Nephron progenitor cell (in vitro differentiated cells): ENCODE measurements around the gene PTGER2.

Source experiments
- DNase-seq: peaks from one replicate; pipeline ENCODE4 v3.0.0; 2021
- H3K27ac Mint-ChIP-seq: 2 replicates; pipeline ENCODE4 v1.8.0; 2021; ENCODE audit warnings: mild to moderate bottlenecking, moderate library complexity, mixed read lengths
- H3K27me3 Mint-ChIP-seq: 2 replicates; pipeline ENCODE4 v1.8.0; 2021; ENCODE audit warnings: mild to moderate bottlenecking, low read depth, mixed read lengths; ENCODE audit not compliant: poor library complexity
- H3K36me3 Mint-ChIP-seq: 2 replicates; pipeline ENCODE4 v1.8.0; 2021; ENCODE audit warnings: low read depth, mixed read lengths
- H3K4me1 Mint-ChIP-seq: 2 replicates; pipeline ENCODE4 v1.8.0; 2021; ENCODE audit warnings: mixed read lengths
- H3K4me3 Mint-ChIP-seq: 2 replicates; pipeline ENCODE4 v1.8.0; 2021; ENCODE audit warnings: mild to moderate bottlenecking, moderate library complexity, mixed read lengths
- H3K9me3 Mint-ChIP-seq: 2 replicates; pipeline ENCODE4 v1.8.0; 2021; ENCODE audit warnings: mild to moderate bottlenecking, moderate library complexity, mixed read lengths
- TF ChIP-seq, protein P1 (sequence below): fragments of 200-600 bp; sonication (generic); IDR thresholded peaks from 2 replicates; pipeline ENCODE4 v1.5.0; 2021; ENCODE audit warnings: antibody characterized with exemption

PTGER2 gene

DNA sequence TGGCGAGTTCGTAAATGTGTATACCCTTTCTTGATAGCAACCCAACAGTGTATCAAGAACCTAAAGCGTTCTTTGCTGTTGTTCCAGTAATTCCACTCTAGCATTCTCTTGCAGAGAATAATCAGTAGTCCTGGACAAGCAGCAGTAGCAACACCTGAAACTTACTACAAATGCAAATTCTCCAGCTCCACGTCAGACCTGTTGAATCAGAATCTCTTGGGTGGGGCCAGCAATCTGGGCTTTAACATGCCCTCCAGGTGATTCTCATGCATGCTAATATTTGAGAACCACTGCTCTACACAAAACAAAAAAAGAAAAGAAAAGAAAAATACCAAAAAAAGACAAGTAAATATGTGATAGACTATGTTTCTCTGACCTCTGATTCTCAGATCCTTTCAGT lies 36.6 kb upstream of the PTGER2 start:
- Mint-ChIP-seq H3K9me3 (no peaks in the 10 kb centered on the region), H3K4me3 (no peak overlapping the region), H3K27me3 (peaks cover 17% of the 10 kb centered on the region), H3K4me1 (no peaks in the 10 kb centered on the region), H3K27ac (no peak overlapping the region), H3K36me3 (no peaks in the 10 kb centered on the region)
- TF ChIP-seq, protein P1, sequence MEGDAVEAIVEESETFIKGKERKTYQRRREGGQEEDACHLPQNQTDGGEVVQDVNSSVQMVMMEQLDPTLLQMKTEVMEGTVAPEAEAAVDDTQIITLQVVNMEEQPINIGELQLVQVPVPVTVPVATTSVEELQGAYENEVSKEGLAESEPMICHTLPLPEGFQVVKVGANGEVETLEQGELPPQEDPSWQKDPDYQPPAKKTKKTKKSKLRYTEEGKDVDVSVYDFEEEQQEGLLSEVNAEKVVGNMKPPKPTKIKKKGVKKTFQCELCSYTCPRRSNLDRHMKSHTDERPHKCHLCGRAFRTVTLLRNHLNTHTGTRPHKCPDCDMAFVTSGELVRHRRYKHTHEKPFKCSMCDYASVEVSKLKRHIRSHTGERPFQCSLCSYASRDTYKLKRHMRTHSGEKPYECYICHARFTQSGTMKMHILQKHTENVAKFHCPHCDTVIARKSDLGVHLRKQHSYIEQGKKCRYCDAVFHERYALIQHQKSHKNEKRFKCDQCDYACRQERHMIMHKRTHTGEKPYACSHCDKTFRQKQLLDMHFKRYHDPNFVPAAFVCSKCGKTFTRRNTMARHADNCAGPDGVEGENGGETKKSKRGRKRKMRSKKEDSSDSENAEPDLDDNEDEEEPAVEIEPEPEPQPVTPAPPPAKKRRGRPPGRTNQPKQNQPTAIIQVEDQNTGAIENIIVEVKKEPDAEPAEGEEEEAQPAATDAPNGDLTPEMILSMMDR, result no peak
- DNase-seq, result no peak

DNA sequence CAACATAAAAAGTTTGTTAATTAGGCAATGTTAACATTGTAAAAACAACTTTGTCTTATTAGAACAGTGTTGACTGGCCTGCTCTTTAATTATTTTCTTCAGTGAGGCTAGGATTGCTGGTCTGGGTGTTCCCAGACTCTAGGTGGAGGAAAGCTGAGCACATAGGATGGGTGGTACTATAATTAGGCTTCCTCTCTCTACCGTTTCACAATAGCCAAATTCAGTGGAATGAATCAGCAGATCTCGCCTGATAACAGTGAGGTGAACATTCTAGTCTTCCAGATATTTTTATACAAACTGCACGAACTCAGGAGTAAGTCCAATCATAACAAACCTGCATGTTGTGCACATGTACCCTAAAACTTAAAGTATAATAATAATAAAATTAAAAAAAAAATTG lies 34.7 kb upstream of the PTGER2 start:
- no peaks in the 10 kb centered on the region for H3K9me3 Mint-ChIP-seq
- no peaks in the 10 kb centered on the region for H3K36me3 Mint-ChIP-seq
- no peaks in the 10 kb centered on the region for H3K4me1 Mint-ChIP-seq
- H3K27ac Mint-ChIP-seq, result no peak overlapping the region
- TF ChIP-seq, protein P1, result no peak
- H3K27me3 Mint-ChIP-seq, result peaks cover 12% of the 10 kb centered on the region
- H3K4me3 Mint-ChIP-seq, result no peak overlapping the region
- no peak for DNase-seq

DNA sequence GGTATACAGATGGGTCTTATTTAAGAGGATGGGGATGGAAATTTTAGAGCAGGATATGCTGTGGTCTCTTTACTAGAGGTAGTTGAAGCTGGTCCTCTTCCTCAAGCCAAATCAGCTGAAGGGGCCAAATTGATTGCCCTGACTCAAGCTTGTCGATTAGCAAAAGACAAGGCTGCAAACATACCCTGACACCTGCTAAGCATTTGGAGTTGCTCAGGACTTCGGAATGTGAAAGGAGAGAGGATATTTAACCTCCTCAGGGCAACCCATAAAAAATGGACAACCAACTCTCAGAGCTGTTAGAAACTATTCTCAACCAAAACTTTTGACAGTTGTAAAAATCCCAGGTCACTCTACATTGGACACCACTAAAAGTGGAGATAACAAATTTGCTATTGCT lies 31.0 kb upstream of the PTGER2 start:
- no peaks in the 10 kb centered on the region for H3K4me1 Mint-ChIP-seq
- no peak for DNase-seq
- H3K9me3 Mint-ChIP-seq, result no peaks in the 10 kb centered on the region
- TF ChIP-seq, protein P1, result no peak
- no peaks in the 10 kb centered on the region for H3K36me3 Mint-ChIP-seq
- H3K4me3 Mint-ChIP-seq, result no peak overlapping the region
- no peak overlapping the region for H3K27ac Mint-ChIP-seq
- H3K27me3 Mint-ChIP-seq, result peaks cover 5% of the 10 kb centered on the region

DNA sequence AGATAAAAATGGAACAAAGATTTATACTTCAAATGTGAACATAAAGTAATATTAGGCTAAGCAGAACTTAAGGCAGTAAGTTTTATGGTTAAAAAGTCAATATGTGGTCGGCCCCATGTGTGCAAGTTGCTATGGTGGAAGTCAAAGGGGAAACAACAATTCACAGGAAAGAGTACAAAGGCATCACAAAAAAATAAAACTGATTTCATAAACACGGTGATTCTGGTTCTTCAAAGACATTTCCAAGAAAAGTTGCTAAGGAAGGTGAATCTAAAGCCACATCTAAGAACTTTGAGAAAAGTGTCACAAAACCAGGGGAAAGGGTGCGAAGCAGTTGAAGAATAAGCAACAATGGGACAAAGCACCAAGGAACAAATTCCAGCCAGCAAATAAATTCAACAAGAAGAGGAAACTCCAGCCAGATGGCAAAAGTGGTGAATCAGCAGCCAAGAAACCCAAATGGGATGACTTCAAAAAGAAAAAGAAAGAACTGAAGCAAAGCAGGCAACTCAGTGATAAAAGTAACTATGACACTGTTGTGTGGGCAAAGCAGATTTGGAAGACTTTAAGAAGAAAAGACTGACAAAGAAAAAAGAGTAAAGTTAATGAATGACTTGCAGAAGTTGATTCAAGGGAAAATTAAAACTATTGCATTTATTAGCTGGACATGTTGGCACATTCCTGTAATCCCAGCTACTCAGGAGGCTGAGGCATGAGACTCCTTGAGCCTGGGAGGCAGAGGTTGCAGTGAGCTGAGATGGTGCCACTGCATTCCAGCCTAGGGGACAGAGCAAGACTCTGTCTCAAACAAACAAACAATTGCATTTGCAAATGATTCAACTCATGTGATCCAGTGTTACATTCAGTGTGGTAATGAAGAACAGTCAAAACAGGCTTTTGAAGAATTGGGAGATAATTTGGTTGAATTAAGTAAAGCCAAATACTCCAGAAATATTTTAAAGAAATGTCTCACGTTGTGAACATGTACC lies 27.2 kb upstream of the PTGER2 start:
- no peaks in the 10 kb centered on the region for H3K4me1 Mint-ChIP-seq
- H3K27ac Mint-ChIP-seq, result no peak overlapping the region
- peaks cover 5% of the 10 kb centered on the region for H3K27me3 Mint-ChIP-seq
- TF ChIP-seq, protein P1, result no peak
- no peak for DNase-seq
- H3K4me3 Mint-ChIP-seq, result no peak overlapping the region
- no peaks in the 10 kb centered on the region for H3K9me3 Mint-ChIP-seq
- H3K36me3 Mint-ChIP-seq, result no peaks in the 10 kb centered on the region

DNA sequence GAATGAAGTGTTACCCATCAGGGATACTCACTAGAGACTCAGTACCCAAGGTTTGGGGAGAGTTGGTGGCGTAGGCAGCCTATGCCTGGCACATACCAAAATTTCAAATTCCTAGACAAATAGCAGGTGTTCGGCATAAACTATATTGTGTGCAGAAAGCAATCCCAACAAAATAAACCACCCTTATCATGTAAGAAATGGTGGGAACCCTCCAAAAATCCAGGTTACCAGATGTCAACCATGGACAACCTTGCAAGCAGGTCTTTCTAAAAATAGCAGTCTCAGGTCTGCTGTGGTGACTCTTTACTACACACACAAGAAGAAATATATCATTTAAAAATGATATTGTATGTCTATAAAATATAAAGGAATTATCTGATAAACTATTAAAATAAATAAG lies 17.7 kb upstream of the PTGER2 start:
- TF ChIP-seq, protein P1, result no peak
- H3K27ac Mint-ChIP-seq, result no peak overlapping the region
- H3K27me3 Mint-ChIP-seq, result peaks cover 10% of the 10 kb centered on the region
- no peaks in the 10 kb centered on the region for H3K36me3 Mint-ChIP-seq
- no peaks in the 10 kb centered on the region for H3K9me3 Mint-ChIP-seq
- no peaks in the 10 kb centered on the region for H3K4me1 Mint-ChIP-seq
- no peak overlapping the region for H3K4me3 Mint-ChIP-seq
- no peak for DNase-seq

DNA sequence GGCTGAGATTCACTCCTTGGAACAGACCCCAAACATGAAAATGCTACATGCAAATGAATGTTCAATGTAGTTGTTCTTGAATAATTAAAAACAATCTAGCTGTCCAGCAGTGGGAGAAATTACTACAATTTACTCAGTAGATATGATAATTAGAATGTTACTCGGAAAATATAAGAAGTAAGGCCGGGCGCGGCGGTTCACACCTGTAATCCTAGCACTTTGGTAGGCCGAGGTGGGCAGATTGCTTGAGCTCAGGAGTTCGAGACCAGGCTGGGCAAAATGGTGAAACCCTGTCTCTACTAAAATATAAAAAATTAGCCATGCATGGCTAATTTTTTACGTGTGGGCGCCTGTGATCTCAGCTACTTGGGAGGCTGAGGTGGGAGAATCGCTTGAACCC lies 15.3 kb upstream of the PTGER2 start:
- TF ChIP-seq, protein P1, result no peak
- no peak for DNase-seq
- Mint-ChIP-seq H3K36me3 (no peaks in the 10 kb centered on the region), H3K27me3 (peaks cover 14% of the 10 kb centered on the region), H3K4me1 (no peaks in the 10 kb centered on the region), H3K9me3 (no peaks in the 10 kb centered on the region), H3K27ac (no peak overlapping the region), H3K4me3 (no peak overlapping the region)
